HG03095 (cell line): Measurements from ENCODE around the gene LCP2.
"Not testable (repeated sequence)": the region's sequence is repeated elsewhere in the genome, so short reads cannot be mapped to it uniquely, and the experiment has no call there.

Experiments
- ATAC-seq: cut with Tn5 transposase; IDR thresholded peaks from one replicate; pipeline ENCODE4 v1.9.1; 2021; ENCODE audit warnings: moderate library complexity; ENCODE audit not compliant: unreplicated experiment

LCP2 gene

GRCh38 chr5:170251462-170251861 is 46.1 kb downstream of the LCP2 start:
- ATAC-seq: no peak

- ATAC-seq: no peak
Observed at GRCh38 chr5:170250810-170251317, 46.7 kb downstream of the LCP2 start.

- ATAC-seq: no peak
Observed at GRCh38 chr5:170249355-170249754, 48.2 kb downstream of the LCP2 start.

GRCh38 chr5:170248931-170249227 is 48.7 kb downstream of the LCP2 start:
- ATAC-seq: not testable (repeated sequence)

- ATAC-seq: no peak
Observed at GRCh38 chr5:170248172-170248930, 49.2 kb downstream of the LCP2 start.

GRCh38 chr5:170247363-170247762 is 50.2 kb downstream of the LCP2 start:
- no peak for ATAC-seq

GRCh38 chr5:170246126-170246870 is 51.3 kb downstream of the LCP2 start:
- ATAC-seq: no peak

GRCh38 chr5:170245436-170245835 is 52.1 kb downstream of the LCP2 start:
- ATAC-seq: not testable (repeated sequence)

- no peak for ATAC-seq
Observed at GRCh38 chr5:170238456-170239196, 59.0 kb downstream of the LCP2 start.

- ATAC-seq: no peak
Observed at GRCh38 chr5:170235876-170236864, 61.4 kb downstream of the LCP2 start.

- no peak for ATAC-seq
Observed at GRCh38 chr5:170233358-170233892, 64.2 kb downstream of the LCP2 start.

- no peak for ATAC-seq
Observed at GRCh38 chr5:170232786-170233185, 64.8 kb downstream of the LCP2 start, which contains the start of gene C5orf58. TSS of gene C5orf58 (plus strand) at chr5:170232985. CDS start at chr5:170234977, 1,992 bp downstream.

GRCh38 chr5:170228762-170229435 is 68.7 kb downstream of the LCP2 start:
- no peak for ATAC-seq

GRCh38 chr5:170226661-170227060 is 70.9 kb downstream of the LCP2 start:
- ATAC-seq: no peak

- ATAC-seq: no peak
Observed at GRCh38 chr5:170226129-170226615, 71.4 kb downstream of the LCP2 start.

GRCh38 chr5:170225326-170226128 is 72.0 kb downstream of the LCP2 start:
- ATAC-seq: no peak

GRCh38 chr5:170223906-170224305 is 73.7 kb downstream of the LCP2 start:
- ATAC-seq: no peak

GRCh38 chr5:170223360-170223759 is 74.2 kb downstream of the LCP2 start:
- no peak for ATAC-seq
